GM15510 (cell line): ENCODE data around the gene KRT12.

Source experiments
- POLR2A ChIP-seq: IDR thresholded peaks from 3 replicates; pipeline ENCODE4 v1.6.1; 2011; ENCODE audit warnings: borderline replicate concordance; ENCODE audit not compliant: insufficient read length; ENCODE audit errors: extremely low read depth

Gene KRT12

GRCh38 chr17:40832840-40833239 lies 34.2 kb downstream of the KRT12 start:
- no peak for TF ChIP-seq POLR2A

- no peak for TF ChIP-seq POLR2A
These were observed 36.8 kb downstream of the KRT12 start for GRCh38 chr17:40830085-40830776.

GRCh38 chr17:40828454-40829044 lies 38.5 kb downstream of the KRT12 start:
- TF ChIP-seq POLR2A: no peak

GRCh38 chr17:40827746-40828453 lies 39.1 kb downstream of the KRT12 start:
- no peak for TF ChIP-seq POLR2A

GRCh38 chr17:40825599-40825998 lies 41.4 kb downstream of the KRT12 start:
- TF ChIP-seq POLR2A: no peak

GRCh38 chr17:40824015-40824832 lies 42.8 kb downstream of the KRT12 start:
- TF ChIP-seq POLR2A: no peak

GRCh38 chr17:40822132-40822812 lies 44.8 kb downstream of the KRT12 start, which contains the start of gene KRT10:
Gene KRT10 (minus strand): TSS chr17:40822614. CDS start chr17:40822585, 29 bp downstream.
- no peak for TF ChIP-seq POLR2A

GRCh38 chr17:40821536-40821935 lies 45.5 kb downstream of the KRT12 start:
- no peak for TF ChIP-seq POLR2A

GRCh38 chr17:40820228-40820838 lies 46.7 kb downstream of the KRT12 start:
- no peak for TF ChIP-seq POLR2A

- TF ChIP-seq POLR2A: no peak
These were observed 47.4 kb downstream of the KRT12 start for GRCh38 chr17:40819528-40820125.

- TF ChIP-seq POLR2A: peak; percentile 78
These were observed 48.1 kb downstream of the KRT12 start for GRCh38 chr17:40818733-40819527.

GRCh38 chr17:40818343-40818732 lies 48.7 kb downstream of the KRT12 start:
- TF ChIP-seq POLR2A: no peak
